HG03103 (cell line): ENCODE data around the gene ZBTB4.

Experiments
- ATAC-seq: cut with Tn5 transposase; IDR thresholded peaks from one replicate; pipeline ENCODE4 v1.9.1; 2021; ENCODE audit warnings: low read depth; ENCODE audit not compliant: unreplicated experiment

The ZBTB4 gene

GRCh38 chr17:7426203-7426863, 53.1 kb downstream of the ZBTB4 start:
- ATAC-seq, result no peak

- ATAC-seq, result no peak
Observed at GRCh38 chr17:7425756-7426155, 53.7 kb downstream of the ZBTB4 start.

GRCh38 chr17:7425316-7425715, 54.1 kb downstream of the ZBTB4 start, which contains the start of gene SPEM2:
Gene SPEM2 (plus strand): TSS chr17:7425616. CDS start chr17:7425689, 73 bp downstream.
- ATAC-seq, result no peak

GRCh38 chr17:7423679-7424078, 55.8 kb downstream of the ZBTB4 start:
- no peak for ATAC-seq

GRCh38 chr17:7421186-7421585, 58.2 kb downstream of the ZBTB4 start:
- no peak for ATAC-seq

GRCh38 chr17:7419819-7420610, 59.4 kb downstream of the ZBTB4 start, which contains the start of gene SPEM1:
Gene SPEM1 (plus strand): TSS chr17:7420324. CDS start chr17:7420385, 61 bp downstream.
- no peak for ATAC-seq

GRCh38 chr17:7418472-7419152, 60.8 kb downstream of the ZBTB4 start:
- no peak for ATAC-seq

- ATAC-seq, result no peak
Observed at GRCh38 chr17:7417056-7417655, 62.3 kb downstream of the ZBTB4 start.

- ATAC-seq, result no peak
Observed at GRCh38 chr17:7416323-7416722, 63.1 kb downstream of the ZBTB4 start.

GRCh38 chr17:7415784-7416183, 63.6 kb downstream of the ZBTB4 start:
- ATAC-seq, result no peak

GRCh38 chr17:7414837-7415236, 64.6 kb downstream of the ZBTB4 start:
- no peak for ATAC-seq

GRCh38 chr17:7413346-7413985, 66.0 kb downstream of the ZBTB4 start:
- ATAC-seq, result no peak

- no peak for ATAC-seq
Observed at GRCh38 chr17:7411427-7411750, 68.0 kb downstream of the ZBTB4 start.

- ATAC-seq, result no peak
Observed at GRCh38 chr17:7410634-7411426, 68.6 kb downstream of the ZBTB4 start.

- ATAC-seq, result no peak
Observed at GRCh38 chr17:7409716-7410115, 69.7 kb downstream of the ZBTB4 start.
